Measurements from ENCODE around the gene ATP5F1D. TPM values are rescaled to one million over a fixed set of nuclear protein-coding genes. Genes with fewer than 3 reads are reported as not detected.

Gene ATP5F1D
- total and polyA plus RNA-seq, 2 of the 13 experiments (the other 11 are each of a cell fraction or from before 2014, with no cell fraction given): 39.4 to 78.7 TPM

DNA sequence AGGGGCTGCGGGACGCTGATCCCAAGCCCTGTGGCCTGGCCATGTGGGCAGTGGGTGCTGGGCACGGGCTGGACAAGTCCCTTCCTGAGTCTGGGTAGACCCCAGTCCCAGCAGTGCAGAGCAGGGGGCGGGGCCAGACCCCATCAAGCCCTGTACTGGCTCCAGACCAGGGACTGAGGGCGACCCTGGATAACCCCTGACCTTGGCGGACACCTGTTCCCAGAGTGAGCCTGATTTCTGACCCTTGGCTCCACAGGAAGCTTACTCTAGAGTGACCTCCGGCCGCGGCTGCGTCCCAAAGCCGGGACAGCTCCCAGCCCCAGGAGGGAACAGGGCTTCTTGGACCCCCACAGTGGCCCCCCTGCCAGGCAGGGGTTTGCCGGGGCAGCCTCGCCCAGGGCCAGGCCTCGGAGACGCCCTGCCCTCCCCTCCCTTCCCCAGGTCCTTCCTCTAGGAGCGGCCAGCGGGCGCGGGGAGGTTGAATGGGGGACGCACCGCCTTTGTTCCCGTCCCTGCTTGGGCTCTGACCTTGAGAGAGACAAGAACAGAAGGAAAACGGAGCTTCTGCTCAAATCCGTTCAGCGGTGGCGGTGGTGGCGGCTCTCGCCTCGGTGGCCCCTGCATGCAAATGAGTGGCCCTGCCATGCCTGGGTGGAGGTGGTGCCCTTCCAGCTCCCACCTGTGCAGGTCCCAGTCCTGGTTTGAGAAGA lies 41.8 kb downstream of the ATP5F1D start (continued):
- TF ChIP-seq, protein P1, sequence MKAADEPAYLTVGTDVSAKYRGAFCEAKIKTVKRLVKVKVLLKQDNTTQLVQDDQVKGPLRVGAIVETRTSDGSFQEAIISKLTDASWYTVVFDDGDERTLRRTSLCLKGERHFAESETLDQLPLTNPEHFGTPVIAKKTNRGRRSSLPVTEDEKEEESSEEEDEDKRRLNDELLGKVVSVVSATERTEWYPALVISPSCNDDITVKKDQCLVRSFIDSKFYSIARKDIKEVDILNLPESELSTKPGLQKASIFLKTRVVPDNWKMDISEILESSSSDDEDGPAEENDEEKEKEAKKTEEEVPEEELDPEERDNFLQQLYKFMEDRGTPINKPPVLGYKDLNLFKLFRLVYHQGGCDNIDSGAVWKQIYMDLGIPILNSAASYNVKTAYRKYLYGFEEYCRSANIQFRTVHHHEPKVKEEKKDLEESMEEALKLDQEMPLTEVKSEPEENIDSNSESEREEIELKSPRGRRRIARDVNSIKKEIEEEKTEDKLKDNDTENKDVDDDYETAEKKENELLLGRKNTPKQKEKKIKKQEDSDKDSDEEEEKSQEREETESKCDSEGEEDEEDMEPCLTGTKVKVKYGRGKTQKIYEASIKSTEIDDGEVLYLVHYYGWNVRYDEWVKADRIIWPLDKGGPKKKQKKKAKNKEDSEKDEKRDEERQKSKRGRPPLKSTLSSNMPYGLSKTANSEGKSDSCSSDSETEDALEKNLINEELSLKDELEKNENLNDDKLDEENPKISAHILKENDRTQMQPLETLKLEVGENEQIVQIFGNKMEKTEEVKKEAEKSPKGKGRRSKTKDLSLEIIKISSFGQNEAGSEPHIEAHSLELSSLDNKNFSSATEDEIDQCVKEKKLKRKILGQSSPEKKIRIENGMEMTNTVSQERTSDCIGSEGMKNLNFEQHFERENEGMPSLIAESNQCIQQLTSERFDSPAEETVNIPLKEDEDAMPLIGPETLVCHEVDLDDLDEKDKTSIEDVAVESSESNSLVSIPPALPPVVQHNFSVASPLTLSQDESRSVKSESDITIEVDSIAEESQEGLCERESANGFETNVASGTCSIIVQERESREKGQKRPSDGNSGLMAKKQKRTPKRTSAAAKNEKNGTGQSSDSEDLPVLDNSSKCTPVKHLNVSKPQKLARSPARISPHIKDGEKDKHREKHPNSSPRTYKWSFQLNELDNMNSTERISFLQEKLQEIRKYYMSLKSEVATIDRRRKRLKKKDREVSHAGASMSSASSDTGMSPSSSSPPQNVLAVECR (CRISPR knock-in tag; IDR thresholded peaks at IDR 0.05; ENCODE audit: borderline replicate concordance): peak; percentile 61
- TF ChIP-seq, protein P2, sequence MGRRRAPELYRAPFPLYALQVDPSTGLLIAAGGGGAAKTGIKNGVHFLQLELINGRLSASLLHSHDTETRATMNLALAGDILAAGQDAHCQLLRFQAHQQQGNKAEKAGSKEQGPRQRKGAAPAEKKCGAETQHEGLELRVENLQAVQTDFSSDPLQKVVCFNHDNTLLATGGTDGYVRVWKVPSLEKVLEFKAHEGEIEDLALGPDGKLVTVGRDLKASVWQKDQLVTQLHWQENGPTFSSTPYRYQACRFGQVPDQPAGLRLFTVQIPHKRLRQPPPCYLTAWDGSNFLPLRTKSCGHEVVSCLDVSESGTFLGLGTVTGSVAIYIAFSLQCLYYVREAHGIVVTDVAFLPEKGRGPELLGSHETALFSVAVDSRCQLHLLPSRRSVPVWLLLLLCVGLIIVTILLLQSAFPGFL (CRISPR knock-in tag; IDR thresholded peaks at IDR 0.05): no peak
- no peak for TF ChIP-seq ZEB1 (IDR thresholded peaks at IDR 0.05; ENCODE audit: insufficient replicate concordance, low read depth)
- no peak for TF ChIP-seq ZNF138 (CRISPR knock-in tag; IDR thresholded peaks at IDR 0.05; ENCODE audit: low read depth)
- TF ChIP-seq, protein P3, sequence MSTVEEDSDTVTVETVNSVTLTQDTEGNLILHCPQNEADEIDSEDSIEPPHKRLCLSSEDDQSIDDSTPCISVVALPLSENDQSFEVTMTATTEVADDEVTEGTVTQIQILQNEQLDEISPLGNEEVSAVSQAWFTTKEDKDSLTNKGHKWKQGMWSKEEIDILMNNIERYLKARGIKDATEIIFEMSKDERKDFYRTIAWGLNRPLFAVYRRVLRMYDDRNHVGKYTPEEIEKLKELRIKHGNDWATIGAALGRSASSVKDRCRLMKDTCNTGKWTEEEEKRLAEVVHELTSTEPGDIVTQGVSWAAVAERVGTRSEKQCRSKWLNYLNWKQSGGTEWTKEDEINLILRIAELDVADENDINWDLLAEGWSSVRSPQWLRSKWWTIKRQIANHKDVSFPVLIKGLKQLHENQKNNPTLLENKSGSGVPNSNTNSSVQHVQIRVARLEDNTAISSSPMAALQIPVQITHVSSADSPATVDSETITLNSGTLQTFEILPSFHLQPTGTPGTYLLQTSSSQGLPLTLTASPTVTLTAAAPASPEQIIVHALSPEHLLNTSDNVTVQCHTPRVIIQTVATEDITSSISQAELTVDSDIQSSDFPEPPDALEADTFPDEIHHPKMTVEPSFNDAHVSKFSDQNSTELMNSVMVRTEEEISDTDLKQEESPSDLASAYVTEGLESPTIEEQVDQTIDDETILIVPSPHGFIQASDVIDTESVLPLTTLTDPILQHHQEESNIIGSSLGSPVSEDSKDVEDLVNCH (CRISPR knock-in tag; IDR thresholded peaks at IDR 0.05): no peak
- no peak for TF ChIP-seq PAF1 (CRISPR knock-in tag; IDR thresholded peaks at IDR 0.05)
- TF ChIP-seq, protein P4, sequence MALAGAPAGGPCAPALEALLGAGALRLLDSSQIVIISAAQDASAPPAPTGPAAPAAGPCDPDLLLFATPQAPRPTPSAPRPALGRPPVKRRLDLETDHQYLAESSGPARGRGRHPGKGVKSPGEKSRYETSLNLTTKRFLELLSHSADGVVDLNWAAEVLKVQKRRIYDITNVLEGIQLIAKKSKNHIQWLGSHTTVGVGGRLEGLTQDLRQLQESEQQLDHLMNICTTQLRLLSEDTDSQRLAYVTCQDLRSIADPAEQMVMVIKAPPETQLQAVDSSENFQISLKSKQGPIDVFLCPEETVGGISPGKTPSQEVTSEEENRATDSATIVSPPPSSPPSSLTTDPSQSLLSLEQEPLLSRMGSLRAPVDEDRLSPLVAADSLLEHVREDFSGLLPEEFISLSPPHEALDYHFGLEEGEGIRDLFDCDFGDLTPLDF (CRISPR knock-in tag; IDR thresholded peaks at IDR 0.05): no peak
- no peak for TF ChIP-seq ZNF781 (CRISPR knock-in tag; IDR thresholded peaks at IDR 0.05; ENCODE audit: borderline replicate concordance, not compliant biosample characterization)
- peak; percentile 88 for TF ChIP-seq NR2C2 (CRISPR knock-in tag; IDR thresholded peaks at IDR 0.05; ENCODE audit: borderline replicate concordance)
- peak; percentile 50; the same call in 1 of the 2 replicates for TF ChIP-seq SOX5 (CRISPR knock-in tag; IDR thresholded peaks at IDR 0.05; ENCODE audit: borderline replicate concordance)
- peak; percentile 84; the same call in 1 of the 2 replicates for TF ChIP-seq ETV5 (CRISPR knock-in tag; IDR thresholded peaks at IDR 0.05; ENCODE audit: borderline replicate concordance)
- TF ChIP-seq SRF (IDR thresholded peaks at IDR 0.05; ENCODE audit: low read depth, low read length): no peak
- TF ChIP-seq, protein P5, sequence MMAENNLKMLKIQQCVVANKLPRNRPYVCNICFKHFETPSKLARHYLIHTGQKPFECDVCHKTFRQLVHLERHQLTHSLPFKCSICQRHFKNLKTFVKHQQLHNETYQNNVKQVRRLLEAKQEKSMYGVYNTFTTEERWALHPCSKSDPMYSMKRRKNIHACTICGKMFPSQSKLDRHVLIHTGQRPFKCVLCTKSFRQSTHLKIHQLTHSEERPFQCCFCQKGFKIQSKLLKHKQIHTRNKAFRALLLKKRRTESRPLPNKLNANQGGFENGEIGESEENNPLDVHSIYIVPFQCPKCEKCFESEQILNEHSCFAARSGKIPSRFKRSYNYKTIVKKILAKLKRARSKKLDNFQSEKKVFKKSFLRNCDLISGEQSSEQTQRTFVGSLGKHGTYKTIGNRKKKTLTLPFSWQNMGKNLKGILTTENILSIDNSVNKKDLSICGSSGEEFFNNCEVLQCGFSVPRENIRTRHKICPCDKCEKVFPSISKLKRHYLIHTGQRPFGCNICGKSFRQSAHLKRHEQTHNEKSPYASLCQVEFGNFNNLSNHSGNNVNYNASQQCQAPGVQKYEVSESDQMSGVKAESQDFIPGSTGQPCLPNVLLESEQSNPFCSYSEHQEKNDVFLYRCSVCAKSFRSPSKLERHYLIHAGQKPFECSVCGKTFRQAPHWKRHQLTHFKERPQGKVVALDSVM (CRISPR knock-in tag; IDR thresholded peaks at IDR 0.05): peak; percentile 42; the same call in 1 of the 2 replicates
- peak; percentile 71; the same call in 1 of the 2 replicates for TF ChIP-seq ZNF891 (CRISPR knock-in tag; IDR thresholded peaks at IDR 0.05)
- TF ChIP-seq, protein P6, sequence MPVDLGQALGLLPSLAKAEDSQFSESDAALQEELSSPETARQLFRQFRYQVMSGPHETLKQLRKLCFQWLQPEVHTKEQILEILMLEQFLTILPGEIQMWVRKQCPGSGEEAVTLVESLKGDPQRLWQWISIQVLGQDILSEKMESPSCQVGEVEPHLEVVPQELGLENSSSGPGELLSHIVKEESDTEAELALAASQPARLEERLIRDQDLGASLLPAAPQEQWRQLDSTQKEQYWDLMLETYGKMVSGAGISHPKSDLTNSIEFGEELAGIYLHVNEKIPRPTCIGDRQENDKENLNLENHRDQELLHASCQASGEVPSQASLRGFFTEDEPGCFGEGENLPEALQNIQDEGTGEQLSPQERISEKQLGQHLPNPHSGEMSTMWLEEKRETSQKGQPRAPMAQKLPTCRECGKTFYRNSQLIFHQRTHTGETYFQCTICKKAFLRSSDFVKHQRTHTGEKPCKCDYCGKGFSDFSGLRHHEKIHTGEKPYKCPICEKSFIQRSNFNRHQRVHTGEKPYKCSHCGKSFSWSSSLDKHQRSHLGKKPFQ (CRISPR knock-in tag; IDR thresholded peaks at IDR 0.05; ENCODE audit: insufficient replicate concordance): peak; percentile 69

All from HepG2 (cell line).